ENCODE results near the gene PELI3.
"Not testable (repeated sequence)": the region's sequence is repeated elsewhere in the genome, so short reads cannot be mapped to it uniquely, and the experiment has no call there.

- not testable (repeated sequence) for TF ChIP-seq CTCF (IDR thresholded peaks at IDR 0.05; ENCODE audit: insufficient read depth, low read length); POLR2AphosphoS5 (IDR thresholded peaks at IDR 0.05; ENCODE audit: low read depth); REST (IDR thresholded peaks at IDR 0.05; ENCODE audit: insufficient replicate concordance, low read depth); SPI1 (IDR thresholded peaks at IDR 0.05; ENCODE audit: borderline replicate concordance, low read depth); GABPA (IDR thresholded peaks at IDR 0.05; ENCODE audit: low read depth)
These were observed 25.8 kb upstream of the PELI3 start for GRCh38 chr11:66440940-66441282.

Measured in HL-60 (cell line).